Measurements from ENCODE around the gene INTS15. TPM values are rescaled to one million over a fixed set of nuclear protein-coding genes. Genes with fewer than 3 reads are reported as not detected.

INTS15 gene
- total and polyA plus RNA-seq, 9 of the 15 experiments (the other 6 are each of a cell fraction or from before 2014, with no cell fraction given): 0.52 to 28.9 (median 11.6) TPM

DNA sequence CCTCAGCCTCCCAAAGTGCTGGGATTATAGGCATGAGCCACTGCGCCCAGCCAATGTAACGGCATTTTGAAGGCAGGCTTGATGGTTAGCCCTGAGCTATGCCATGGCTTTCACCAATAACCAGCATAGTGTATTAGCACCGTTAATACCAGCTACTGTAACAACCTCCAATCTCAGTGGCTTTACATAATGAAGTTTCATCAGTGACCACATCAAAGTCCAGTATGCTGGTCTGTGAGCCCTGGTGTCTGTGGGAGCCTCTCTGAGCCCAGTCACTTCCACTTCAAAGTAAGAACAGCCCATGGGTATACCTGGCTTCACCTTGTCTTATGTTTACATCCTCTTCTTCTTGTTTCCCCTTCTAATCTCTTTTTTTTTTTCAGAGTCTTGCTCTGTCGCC, 24.2 kb upstream of the INTS15 start (continued):
- TF ChIP-seq MYBL2 (IDR thresholded peaks at IDR 0.05; ENCODE audit: low read depth): no peak
- TF ChIP-seq MYBL2 (CRISPR knock-in tag; IDR thresholded peaks at IDR 0.05; ENCODE audit: borderline replicate concordance): no peak
- no peak for TF ChIP-seq E2F5 (CRISPR knock-in tag; IDR thresholded peaks at IDR 0.05)
- TF ChIP-seq TBL1XR1 (IDR thresholded peaks at IDR 0.05; ENCODE audit: low read length in 2 of 2): no peak
- no peak for TF ChIP-seq SP1 (CRISPR knock-in tag; IDR thresholded peaks at IDR 0.05)
- TF ChIP-seq DNMT1 (IDR thresholded peaks at IDR 0.05): no peak
- TF ChIP-seq COPS2 (conservative IDR thresholded peaks at IDR 0.05): no peak
- TF ChIP-seq MTF1 (CRISPR knock-in tag; IDR thresholded peaks at IDR 0.05; ENCODE audit: borderline replicate concordance): no peak

GRCh38 chr7:6567886-6568285, 21.9 kb upstream of the INTS15 start:
- 5% methylated on average over 3 of the region's 3 CpGs for WGBS (ENCODE audit: insufficient coverage, low coverage, missing lambda C conversion rate)
- ATAC-seq: no peak
- H3K79me2 ChIP-seq (ENCODE audit: control insufficient read depth, insufficient read depth, low read length): no peaks in the 10 kb centered on the region
- H3K36me3 ChIP-seq (ENCODE audit: control insufficient read depth, insufficient read depth, low read length): no peaks in the 10 kb centered on the region
- in situ Hi-C loops (cut with MboI) (no loop called here), intact Hi-C loops (cut with micrococcal nuclease) (no loop called here)
- ChIA-PET CTCF (ENCODE audit: low intra/inter-chr PET ratio) (no interaction called here), POLR2A (interaction anchor here (1.3 to 1.4 kb wide), 2 partner anchors 8 to 13 kb away, joined by 3 to 4 read pairs; no protein-coding TSS in a partner anchor)
- TF ChIP-seq, protein P1, sequence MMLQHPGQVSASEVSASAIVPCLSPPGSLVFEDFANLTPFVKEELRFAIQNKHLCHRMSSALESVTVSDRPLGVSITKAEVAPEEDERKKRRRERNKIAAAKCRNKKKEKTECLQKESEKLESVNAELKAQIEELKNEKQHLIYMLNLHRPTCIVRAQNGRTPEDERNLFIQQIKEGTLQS (IDR thresholded peaks at IDR 0.05): no peak
- TF ChIP-seq, protein P1 (CRISPR knock-in tag; conservative IDR thresholded peaks at IDR 0.05): no peak
- no TSS peak for BruUV-seq (replicated peaks)
- no peak for DNase-seq (ENCODE audit: extremely low read depth in 1 of 4, low spot score in 3 of 4)
- H3K9me1 ChIP-seq (ENCODE audit: control insufficient read depth, insufficient read depth, low read length): no peaks in the 10 kb centered on the region
- no peak overlapping the region for H3K4me2 ChIP-seq (ENCODE audit: insufficient read depth, low read length)
- no peak overlapping the region for H2AFZ ChIP-seq (ENCODE audit: low read depth, low read length)
- H3K9me3 ChIP-seq (replicated peaks; ENCODE audit: control insufficient read depth, insufficient read depth, low read depth, low read length): no peaks in the 10 kb centered on the region
- no peak overlapping the region for H3K9ac ChIP-seq (ENCODE audit: insufficient read depth in 1 of 2, low read depth in 2 of 2, low read length in 2 of 2)
- FAIRE-seq: no peak
- no peak overlapping the region for H3K27ac ChIP-seq (ENCODE audit: extremely low read depth, low read depth, low read length)
- H3K4me3 ChIP-seq: no peak overlapping the region
- H4K20me1 ChIP-seq (replicated peaks; ENCODE audit: control insufficient read depth, insufficient read depth, low read length): no peaks in the 10 kb centered on the region
- no peaks in the 10 kb centered on the region; a peak in 2 of 5 replicates for H3K4me1 ChIP-seq (replicated peaks in 1 of 2; ENCODE audit: control insufficient read depth in 2 of 2, insufficient read depth in 2 of 2, low read length in 2 of 2)
- H3K27me3 ChIP-seq (ENCODE audit: control insufficient read depth in 2 of 2, insufficient read depth in 2 of 2, low read length in 2 of 2): peaks cover 23 to 35% of the 10 kb centered on the region in 2 experiments; a peak in 4 of 5 replicates

Measured in K562 (cell line).